Ecto neural progenitor cell (in vitro differentiated cells): ENCODE measurements around the gene HSD11B2.
A peak's percentile ranks its signal among the peaks of the same experiment; 100 is the strongest.

ENCODE experiments used
- DNase-seq: peaks from one replicate; pipeline ENCODE4 v3.0.0-alpha.2; 2018; ENCODE audit warnings: low spot score

Gene HSD11B2

GRCh38 chr16:67430977-67431774 lies at the start of gene HSD11B2:
Gene HSD11B2 (plus strand): TSS chr16:67431121. CDS start chr16:67431249, 128 bp downstream.
- peak; percentile 78 for DNase-seq

DNA sequence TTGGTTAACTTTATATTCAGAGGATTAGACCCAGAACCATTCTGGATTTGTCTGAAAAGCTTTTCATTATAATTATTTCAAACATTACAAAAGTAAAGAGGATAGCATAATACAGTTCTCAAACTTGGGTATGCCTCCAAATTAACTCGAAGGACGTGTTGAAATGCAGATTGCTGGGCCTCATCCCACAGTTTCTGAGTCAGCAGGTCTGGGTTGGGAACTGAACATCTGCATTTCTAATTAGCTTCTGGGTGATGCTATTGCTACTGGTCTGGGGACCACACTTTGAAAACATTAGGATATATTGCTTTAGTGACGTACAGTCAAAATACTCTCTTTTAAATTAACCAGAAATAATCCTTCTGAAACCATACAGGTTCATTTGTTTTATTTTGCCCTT lies 47.6 kb upstream of the HSD11B2 start:
- no peak for DNase-seq

- DNase-seq: no peak
Measured at GRCh38 chr16:67384778-67385510, 46.0 kb upstream of the HSD11B2 start.

GRCh38 chr16:67386861-67387455 lies 44.0 kb upstream of the HSD11B2 start:
- no peak for DNase-seq

DNA sequence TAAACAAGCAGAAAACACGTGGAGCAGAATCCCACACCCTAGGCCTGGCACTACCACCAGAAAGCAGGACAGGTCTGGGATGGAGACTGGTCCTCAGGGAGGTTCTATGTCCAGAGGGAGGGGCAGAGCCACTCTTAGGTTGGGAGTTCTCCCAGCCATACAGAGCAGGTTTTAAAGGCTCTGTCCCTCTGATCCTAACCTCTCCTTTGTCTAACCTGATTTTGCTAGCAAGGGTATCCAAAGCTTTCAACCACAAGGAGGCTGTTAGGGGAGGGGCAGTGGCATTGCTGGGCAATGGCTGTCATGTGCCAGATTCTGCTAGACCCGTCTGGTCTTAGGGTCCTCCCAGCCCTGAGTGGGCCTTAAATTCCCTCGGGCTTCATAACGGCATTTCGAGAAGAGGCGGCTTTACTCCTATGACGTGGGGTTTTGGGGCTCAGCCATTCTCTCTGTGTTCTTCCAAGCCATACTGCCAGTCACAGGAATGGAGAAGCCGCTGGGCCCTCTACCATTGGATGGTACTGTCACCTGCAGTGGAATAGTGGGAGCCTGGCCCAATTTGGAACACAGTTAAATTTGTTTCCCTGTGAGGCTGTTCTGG lies 43.3 kb upstream of the HSD11B2 start:
- DNase-seq: no peak

- DNase-seq: no peak
Measured at GRCh38 chr16:67388191-67388590, 42.7 kb upstream of the HSD11B2 start.

- no peak for DNase-seq
Measured at GRCh38 chr16:67388591-67388990, 42.3 kb upstream of the HSD11B2 start.

DNA sequence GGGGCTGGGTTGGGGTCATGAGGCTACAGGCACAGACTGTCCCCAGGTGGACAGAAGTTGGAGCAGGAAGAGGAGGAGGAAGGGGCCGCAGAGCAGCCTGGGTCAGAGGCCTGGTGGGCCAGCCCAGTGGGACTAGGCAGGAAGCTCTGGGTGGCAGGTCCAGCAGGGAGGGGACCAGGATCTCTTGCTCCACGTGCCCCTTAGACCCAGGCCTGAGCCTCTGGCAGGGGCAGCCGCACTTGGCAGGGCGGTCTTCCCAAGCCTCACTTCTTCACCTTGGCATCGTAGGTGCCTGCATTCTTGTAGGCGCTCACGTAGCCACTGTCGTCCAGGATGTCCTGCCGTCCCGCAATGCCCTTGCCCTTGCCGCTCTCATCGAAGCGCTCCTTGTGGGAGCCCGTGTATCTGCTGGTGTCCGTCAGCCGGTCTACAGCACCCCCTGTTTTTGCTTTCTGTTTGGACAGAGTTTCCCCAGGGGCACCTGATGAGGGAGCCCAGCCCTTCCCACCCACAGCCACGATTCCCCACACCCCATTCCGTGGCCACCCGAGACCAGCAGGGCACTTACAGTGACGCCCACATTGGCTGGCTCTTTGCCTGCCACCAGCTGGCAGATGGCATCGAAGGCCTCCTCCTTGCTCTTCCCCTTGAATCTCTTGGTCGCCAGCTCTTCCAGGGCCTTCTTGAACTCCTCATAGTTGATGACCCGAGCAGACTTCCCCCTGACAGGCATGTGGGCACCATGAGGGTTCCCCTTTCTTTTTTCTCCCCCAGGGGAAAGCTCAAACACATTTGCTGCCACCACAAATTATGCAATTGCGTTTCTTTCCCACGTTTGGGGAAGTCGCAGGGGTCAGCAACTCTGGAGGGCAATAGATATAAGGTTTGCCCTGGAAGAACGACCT lies 40.8 kb upstream of the HSD11B2 start:
- DNase-seq: no peak

DNA sequence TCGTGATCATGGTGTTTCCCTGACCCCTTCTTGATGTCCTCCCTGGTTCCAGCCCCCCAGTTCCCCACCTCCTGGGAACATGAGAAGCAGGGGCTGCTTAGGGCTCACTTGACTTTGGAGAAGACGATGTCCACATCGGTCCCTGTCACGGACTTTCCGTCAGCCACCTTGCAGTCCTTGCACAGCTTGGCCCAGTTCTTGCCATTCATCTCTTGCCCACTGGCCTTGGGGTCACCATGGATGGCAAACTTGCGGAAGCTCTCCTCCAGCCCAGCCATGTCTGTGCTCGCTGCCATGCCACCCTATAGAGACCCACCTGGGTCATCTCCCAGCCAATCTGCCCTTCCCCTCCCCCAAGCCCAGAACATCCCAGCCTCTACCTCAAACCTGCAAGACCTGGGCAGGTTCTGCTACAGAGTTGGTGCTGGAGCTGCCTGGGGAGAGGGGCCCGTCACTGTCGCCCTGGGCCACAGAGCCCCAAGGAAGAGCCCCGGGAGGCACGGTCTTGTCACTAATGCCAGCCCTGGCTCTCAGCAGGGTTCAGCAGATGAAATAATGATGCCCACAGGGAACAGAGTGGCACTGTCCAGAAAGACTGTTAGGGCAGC lies 40.0 kb upstream of the HSD11B2 start:
- no peak for DNase-seq

GRCh38 chr16:67391424-67392300 lies 39.3 kb upstream of the HSD11B2 start:
- peak; percentile 39 for DNase-seq

GRCh38 chr16:67392301-67393059 lies 38.4 kb upstream of the HSD11B2 start:
- DNase-seq: no peak

DNA sequence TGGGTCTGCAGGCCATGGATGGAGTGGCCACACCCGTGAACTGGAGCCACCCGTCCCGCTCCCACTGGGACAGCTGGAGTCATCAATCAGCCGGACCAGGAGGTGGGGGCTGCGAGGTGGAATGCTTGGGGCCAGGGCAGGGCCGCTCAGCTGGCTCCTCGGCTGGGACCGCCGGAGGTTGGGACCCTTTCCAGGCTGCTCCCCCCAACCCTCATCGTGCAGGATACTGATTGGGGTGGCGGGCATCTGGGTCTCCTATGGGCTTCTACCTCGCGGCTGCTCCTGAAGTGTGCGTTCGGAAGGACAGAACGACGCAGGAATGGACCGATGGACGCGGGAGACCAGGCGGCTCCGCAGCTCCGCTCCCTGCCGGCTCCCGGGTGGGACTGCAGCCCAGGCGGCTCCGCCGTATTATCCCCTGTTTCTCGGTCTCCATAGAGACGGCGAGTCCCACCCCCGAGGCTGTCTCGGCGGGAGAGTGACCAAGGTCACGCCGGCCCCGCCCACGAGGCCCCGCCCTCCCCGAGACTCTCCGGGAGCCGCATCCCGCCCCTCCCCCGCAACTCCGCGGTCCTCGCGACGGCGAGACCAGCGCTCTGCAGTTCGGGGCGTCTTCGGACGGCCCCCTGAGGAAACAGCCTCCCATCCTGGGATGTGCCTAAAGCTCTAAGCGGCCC lies 37.7 kb upstream of the HSD11B2 start, which contains the start of gene TPPP3:
TSS of gene TPPP3 (minus strand) at position 388 of the 677 bp plus-strand sequence. CDS start 2,387 bp downstream, outside the sequence.
- DNase-seq: peak; percentile 92

- no peak for DNase-seq
Measured at GRCh38 chr16:67393788-67394154, 37.1 kb upstream of the HSD11B2 start.

- peak; percentile 71 for DNase-seq
Measured at GRCh38 chr16:67394155-67395104, 36.5 kb upstream of the HSD11B2 start.

DNA sequence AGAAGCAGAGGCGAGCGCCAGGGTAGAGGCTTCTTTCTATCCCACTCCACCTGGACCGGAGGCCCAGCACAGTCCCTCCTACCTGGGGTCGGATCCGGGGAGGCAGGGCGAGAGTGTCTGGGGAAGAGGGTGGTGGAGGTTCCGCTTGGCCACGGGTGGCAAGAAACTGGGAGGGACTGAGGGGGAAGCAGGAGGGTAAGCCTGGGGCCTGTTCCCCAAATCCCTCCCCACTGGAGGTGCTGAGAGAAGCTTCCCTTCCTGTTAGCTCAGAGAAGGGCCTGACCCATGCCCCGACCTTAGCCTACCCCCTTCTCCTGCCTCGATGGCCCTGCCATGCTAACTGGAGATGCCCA lies 35.8 kb upstream of the HSD11B2 start:
- DNase-seq: no peak

- DNase-seq: peak; percentile 64
Measured at GRCh38 chr16:67395458-67396158, 35.3 kb upstream of the HSD11B2 start.
